ENCODE data around the gene PREX1.
"Not testable (repeated sequence)": the region's sequence is repeated elsewhere in the genome, so short reads cannot be mapped to it uniquely, and the experiment has no call there.

Gene PREX1

DNA sequence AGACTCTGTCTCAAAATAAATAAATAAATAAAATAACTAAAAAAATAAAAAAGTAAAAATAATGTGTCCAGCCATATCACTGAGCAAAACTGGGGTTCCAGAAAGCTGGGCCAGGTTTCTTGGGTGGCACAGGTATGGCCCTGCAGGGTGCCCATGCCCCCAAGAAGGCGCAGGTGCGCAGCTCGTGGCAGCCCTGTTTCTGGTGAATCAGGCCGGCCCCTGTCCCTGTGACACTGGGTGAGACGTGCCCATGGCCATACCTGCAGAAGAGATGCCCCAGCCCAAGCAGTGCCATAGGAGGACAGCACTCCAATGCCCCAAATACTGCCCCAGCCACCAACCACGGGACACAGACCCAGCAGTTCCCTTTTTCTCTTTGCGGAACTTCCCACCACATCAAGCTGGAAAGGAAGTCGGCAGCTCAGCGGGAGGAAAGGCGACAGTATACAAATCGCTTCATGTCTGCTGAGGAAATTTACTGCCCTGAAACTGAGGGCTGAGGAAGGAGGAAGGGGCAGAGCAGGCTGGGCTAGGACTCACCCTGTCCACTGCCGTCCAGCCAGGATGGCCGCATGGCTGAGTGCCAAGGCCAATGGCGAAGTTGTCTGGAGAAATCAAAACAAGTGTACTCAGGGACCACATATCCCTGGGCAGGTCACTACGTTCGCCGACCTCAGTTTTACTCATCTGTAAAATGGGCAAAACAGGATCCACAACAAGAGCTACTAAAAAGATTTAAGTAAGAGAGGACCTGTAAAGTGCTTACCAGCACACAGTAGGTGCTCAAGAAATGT is 55.4 kb downstream of the PREX1 start:
- no peak for DNase-seq

DNA sequence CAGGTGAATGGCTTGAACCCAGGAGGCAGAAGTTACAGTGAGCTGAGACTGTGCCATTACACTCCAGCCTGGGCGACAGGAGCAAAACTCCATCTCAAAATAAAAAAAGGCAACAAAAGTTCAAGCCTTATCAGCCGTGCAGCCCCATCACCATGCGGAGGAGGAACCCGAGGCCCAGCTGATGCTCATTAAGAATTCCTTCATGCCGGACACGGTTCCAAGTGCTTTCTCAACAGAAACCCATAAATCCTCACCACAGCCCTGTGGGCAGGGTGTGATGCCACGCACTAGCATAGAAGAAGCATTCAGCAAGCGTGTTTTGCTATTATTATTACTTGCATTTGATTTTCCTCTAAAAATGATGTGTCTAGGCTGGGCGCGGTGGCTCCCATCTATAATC is 56.3 kb downstream of the PREX1 start:
- DNase-seq = no peak

DNA sequence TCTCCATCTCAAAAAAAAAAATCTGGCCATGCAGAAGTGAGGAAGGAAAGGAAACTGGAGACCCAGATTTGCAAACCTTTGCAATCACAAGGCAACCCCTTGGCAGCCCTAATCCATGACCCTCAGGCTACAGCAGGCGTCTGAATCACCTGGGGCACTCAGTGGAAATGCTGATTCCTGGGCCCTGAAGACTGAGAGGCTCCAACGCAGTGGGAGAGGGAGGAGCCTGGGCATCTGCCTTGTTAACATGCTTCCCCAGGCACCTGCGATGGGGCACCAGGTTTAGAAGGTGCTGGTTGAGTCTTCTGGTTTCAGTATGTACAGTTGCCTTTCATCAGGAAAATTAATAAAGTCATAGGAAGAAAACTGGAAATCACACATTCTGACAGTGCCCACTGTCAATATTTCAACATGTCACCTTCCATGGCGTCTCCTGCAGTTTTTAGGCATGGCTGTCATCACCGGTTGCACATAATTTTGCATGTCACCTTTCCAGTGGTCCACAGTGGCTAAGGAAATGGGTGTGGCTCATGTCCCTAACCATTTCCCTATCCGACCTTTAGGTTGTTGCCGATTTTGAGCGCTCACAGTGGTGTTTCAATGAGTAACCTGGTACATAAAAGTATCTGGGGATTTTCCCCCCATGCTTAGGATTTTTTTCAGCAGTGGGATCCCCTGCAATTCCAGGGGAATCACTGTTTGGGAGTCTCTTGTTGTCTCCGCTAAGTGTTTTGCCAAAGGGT is 56.9 kb downstream of the PREX1 start:
- no peak for DNase-seq

DNA sequence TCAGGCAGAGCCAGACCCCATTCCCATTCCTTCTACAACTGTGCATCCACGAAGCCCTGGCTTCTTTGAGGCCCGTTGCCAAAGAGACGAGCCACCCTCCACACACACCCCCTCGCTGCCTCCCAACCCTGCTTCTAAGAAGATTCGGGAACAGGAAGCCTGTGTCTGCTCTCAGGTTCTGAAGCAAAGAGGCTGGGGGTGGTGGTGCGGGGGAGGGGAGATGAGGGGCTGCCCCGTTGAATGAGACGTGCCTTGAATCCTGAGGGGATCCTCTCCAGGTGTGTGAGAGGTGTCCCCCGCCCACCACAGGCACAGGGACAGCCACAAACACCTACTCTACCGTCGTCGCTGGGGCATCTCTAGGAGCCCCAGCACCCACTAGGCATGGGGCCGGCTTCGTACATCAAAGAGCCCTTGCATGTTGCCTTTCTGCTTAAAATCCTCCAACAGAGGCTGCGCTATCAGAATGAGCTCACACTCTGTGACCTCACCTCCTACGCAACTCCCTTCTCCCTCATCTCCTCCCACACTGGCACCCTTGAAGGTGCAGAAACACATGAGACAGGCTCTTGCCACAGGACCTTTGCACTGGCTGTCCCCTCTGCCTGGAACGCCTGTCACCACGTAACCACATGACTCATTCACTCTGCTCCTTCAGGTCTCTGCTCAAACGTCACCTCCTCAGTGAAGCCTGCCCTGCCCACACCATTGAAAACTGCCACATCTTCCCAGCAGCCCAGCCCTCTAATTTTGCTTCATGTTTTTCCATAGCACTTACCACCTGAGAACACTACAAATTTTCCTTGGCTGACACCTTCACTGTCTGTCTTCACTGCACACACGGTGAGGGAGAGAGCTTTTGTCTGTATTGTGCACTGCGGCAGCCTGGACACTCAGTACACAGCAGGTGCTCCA is 58.5 kb downstream of the PREX1 start:
- peak; percentile 29 to 96 (median 82) for DNase-seq

DNA sequence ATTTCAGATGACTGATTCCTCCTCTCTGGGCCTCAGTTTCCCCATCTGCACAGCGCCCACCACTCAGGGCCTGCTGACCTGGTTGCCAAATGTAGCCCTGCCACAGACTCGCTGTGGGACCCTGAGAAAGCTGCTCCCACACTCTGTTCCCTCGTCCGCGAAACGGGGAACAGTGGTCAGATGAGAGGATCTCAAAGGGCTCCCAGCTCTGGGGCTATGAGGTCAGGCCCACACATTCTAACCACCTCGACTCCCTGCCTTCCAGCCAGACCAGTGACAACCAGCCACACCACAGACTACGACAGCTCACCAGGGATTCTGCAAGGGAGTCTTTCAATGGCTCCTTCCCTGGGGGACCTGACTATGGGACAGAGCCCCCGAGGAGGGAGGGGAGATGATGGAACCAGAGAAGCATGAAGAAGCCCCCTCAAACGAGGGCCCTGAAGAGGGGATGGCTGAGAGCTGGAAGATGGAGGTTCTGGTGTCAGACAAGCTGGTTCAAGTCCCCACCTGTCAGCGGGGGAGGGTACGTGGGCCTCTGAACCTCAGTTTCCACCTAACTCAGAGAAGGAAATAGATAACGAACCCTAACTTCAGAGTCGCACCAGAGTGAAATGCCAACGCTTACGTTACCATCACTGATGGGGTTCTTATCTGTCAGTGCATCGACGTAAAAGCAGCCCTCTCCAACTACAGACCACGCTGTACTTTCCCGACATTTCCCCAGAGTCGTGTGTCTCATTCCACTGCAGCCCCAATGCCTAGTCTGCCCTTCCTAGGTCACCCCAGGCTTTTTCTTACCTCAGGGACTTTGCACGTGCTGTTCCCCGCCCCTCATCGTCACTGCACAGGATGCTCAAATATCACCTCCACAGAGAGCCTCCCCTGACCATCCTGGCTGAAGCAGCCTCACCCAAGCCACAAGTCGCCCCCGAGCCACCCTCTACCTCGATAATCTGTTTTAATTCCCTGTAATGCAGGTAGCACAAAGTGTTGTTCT is 60.5 kb downstream of the PREX1 start:
- DNase-seq = peak in 4 of 5 experiments; percentile 18 to 78 (median 40)

DNA sequence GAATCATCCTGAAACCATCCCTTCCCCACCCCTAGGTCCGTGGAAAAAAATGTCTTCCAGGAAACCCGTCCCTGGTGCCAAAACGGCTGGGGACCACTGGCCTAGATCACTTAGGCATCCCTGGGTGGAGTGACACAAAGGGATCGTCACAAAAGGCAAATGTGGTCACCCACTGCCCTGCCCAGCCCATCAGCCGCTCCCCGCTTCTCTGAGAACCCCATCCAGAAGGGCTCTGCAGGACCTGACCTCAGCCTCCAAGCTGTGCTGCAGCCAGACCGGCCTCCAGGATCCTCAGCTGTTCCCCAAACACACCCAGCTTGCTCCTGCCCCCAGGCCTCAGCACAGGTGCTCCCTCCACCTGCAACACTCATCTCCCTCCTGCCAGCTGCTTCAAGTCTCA is 61.6 kb downstream of the PREX1 start:
- no peak for DNase-seq

DNA sequence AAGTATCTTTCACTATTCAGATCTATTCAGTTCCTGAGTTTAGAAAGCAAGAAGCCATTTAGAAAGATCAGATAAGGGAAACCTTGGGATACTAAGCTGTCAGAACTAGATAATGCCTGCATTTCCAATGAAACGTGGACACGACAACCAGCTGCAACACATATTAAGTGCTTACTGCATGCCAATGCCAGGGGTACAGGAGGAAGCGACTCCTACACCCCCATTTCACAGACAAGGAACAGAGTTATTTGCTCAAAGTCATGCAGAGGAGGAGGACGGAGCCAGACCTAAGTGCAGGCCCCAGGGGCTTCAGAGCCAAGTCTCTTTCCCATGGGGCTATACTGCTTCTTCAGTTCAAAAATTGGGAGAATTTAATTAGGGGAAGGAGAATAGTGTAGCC is 62.4 kb downstream of the PREX1 start:
- DNase-seq = no peak

DNA sequence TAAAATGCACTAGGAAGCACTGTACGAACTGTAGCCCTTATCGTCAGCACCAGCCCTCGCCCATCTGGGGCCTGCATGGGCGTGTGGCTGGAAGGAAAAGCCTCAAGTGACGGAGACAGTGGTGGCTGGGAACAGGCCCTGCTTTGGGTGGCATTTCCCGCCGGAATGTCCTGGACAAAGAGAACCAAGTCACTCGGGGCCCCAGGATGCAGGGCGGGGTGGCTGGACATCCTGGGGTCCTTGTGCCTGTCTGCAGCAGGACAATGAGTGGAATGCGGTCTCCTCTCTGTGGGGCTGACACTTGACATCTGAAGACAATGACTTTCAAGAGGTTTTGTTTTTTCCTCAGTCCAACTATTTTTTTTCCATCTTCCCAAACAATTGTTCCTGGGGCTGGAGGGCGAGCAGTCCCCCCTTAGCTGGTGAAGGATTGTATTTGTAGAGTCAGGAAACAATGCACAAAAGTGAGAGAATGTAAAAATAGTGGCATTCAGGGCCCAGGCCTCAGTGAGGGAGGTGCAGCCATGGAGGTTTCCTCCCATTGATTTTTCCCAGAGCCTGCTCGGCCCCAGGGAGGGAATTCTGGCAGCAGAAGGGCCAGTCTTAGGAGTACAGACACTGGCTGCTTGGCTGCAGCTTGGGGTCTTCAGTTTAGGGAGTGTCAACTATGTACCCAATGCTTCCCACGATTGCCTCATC is 64.4 kb downstream of the PREX1 start:
- no peak for DNase-seq

DNA sequence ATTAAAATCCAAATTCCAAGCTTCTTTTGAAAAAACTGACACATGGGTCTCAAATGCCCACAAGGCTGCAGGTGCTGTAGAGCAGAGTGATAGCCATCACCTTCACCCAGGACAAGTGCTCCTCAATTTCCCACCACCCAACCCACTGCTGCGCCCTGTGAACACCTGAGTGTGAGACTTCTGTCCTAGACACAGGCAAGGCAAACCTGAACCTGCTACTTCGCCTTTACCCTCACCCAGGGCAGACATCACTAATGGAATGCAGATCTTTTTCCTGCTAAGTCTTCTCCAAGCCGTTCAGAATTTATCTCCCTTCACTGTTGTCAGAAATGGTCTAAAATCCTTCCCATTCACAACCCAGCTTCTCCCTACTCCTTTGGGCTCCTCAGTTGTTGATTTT is 65.9 kb downstream of the PREX1 start:
- peak in 2 of 5 experiments; percentile 41 to 44 for DNase-seq

DNA sequence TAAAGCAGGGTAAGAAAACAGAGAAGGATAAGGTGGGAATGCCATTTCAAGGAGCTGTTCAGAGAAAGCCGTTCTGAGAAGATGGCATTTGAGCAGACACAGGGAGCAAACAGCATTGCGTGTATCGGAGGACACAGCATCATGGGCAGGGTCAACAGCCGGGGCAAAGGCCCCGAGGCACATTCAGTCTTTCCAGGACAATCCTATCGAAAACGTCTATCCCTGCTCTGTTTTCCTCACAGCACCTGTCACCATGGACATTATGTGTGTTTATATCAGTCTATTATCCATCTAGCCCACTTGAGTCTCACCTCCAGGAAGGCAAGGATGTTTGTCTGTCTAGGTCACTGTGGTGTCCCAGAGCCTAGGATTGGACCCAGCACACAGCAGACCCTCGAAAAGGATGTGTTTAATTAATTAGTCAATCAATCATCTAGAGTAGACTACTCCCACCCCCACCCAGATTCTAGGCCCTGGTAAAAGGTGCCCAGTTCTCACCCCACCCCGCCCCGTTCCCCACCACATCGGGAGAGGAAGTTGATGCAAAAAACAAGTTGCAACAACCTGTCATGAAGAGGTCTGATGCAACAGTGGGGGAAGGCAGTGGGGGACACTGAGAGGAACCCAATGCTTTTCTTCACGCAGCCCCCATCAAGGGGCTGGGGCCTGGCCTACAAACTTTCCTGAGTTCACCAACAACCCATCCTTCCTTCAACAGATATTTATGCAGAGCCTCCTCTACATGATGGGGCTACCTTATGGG is 66.6 kb downstream of the PREX1 start:
- DNase-seq = peak in 3 of 5 experiments; percentile 34 to 90 (median 72)

DNA sequence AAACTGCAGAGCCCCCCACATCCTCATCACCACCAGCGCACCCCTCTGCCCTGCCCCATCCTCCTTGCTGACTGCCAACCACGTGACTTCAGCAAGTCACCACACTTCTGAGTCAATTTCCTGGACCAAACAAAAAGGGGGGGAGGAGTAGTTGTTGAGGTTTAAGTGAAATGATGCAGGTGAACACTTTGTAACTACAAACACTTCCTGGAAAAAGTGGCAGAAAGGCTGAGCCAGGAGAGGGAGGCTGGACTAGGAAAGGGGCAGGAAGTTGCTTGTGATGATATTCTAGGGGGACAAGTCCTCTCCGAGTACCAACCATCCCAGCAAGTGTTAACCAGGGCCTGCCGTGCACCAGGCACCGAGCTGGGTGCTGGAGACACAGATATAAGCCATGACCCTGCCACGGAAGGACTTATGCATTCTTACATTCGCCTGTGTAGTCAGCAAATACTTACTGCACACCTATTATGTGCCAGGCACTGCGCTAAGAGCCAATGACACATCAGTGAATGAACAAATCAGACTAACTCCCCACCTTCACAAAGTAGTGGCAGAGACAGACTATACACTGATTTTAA is 67.3 kb downstream of the PREX1 start:
- peak; percentile 27 to 97 (median 60) for DNase-seq

DNA sequence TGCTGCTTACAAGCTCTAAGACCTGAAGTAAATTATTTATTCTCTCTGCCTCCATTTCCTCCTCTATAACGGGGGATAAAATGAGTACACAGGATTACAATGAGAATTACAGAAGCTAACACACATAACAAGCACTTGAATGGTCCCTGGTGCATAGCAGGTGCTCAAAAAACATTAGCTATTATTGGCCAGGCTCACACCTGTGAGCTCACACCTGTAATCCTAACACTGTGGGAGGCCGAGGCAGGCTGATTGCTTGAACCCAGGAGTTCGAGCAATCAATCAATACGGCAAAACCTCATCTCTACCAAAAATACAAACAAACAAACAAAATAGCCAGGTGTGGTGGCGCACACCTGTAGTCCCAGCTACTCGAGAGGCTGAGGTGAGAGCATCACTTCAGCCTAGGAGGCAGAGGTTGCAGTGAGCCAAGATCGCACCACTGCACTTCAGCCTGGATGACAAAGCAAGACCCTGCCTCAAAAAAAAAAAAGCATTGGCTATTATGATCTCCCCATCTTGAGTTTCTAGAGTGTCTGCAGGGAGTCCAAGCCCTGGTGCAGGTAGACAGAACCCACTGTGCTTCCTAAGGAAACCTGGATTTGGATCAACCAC is 68.1 kb downstream of the PREX1 start:
- DNase-seq = no peak

DNA sequence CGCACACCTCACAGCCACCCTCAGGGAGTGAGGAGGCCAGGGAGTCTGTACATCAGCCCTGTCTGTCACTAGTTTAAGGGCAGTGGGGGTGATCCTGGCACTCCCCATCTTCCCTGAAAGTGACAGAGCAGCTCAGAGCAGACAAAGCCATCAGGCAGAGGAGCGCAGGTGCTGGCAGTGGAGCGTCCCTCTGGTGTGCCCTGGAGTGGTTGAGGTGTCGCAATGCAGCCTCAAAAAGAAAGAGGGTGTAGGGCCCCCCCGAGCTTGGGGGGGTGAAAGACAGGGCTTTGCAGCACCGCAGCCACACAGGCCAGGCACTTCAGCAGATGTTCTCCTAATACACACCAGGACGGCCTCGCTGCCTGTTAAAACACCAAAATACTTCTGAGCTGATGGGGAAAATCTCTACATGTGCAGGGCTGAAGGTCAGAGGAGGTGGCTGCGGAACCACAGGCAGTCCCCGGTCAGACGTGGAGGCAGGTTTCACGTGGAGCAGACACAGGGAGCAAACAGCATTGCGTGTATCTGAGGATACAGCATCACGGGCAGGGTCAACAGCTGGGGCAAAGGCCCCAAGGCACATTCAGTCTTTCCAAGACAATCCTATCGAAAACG is 69.5 kb downstream of the PREX1 start:
- DNase-seq = peak in 1 of 5 experiments; percentile 85

DNA sequence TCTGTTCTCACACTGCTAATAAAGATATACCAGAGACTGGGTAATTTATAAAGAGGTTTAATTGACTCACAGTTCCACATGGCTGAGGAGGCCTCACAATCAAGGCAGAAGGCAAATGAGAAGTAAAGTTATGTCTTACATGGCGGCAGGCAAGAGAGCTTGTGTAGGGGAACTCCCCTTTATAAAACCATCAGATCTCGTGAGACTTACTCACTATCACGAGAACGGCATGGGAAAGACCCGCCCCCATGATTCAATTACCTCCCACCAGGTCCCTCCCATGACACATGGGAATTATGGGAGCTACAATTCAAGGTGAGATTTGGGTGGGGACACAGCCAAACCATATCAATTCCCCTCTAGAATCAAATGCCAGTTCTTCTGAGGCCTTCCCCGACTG is 71.0 kb downstream of the PREX1 start:
- not testable (repeated sequence) for DNase-seq

DNA sequence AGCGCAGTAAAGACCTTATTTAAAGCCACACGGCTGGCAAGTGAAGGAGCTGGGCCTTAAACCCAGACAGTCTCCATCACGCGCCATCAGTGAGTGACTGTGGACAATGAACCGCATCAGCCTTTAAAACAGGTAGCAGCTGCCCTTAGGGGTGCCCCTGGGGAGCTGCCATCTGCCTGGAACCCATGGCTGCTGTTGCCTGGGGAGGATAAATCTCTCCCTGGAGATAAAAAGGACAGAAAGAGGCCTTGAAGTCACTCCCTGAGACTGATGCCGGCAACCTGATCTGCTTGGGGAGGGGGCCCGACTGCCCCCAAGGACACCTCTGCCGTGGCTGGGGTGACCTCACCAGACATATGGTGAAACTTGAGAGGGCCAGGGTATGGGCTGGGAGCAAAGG is 73.5 kb downstream of the PREX1 start:
- no peak for DNase-seq

DNA sequence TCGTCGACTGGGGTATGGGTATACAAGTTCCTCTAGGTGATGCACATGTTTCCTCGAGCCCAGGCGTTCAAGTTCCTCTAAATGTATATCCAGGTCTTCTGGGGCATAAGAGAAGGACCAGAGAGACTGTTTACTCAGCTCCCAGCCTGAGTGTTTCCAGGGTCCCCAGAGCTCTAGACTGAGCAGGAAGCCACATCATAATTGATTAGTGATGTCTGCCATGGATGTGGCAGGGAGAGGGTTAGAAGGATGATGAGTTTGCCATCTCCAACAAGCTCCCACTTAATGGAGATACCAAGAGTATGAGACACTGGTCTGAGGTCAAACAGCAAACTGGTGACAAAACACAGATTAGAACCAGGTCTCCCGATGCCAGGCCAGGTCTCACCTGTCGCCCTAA is 74.8 kb downstream of the PREX1 start:
- no peak for DNase-seq

DNA sequence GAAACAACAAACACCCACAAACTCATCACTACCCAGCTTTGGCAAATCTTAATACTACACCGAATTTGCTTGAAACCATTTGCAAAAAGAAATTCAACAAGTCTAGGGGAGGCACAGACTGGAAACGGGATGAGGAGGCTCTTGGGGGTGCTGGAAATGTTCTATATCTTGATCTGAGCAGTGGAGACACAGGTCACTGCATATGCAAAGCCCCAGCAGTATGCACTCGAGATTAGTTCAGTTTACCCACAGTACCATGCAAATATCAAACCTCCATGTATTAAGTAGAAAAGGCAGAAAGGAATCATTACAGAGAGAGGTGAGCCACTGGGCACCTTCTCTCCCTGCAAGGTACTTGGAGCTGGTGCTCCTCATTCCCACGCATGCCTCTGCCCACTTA is 75.9 kb downstream of the PREX1 start:
- no peak for DNase-seq

DNA sequence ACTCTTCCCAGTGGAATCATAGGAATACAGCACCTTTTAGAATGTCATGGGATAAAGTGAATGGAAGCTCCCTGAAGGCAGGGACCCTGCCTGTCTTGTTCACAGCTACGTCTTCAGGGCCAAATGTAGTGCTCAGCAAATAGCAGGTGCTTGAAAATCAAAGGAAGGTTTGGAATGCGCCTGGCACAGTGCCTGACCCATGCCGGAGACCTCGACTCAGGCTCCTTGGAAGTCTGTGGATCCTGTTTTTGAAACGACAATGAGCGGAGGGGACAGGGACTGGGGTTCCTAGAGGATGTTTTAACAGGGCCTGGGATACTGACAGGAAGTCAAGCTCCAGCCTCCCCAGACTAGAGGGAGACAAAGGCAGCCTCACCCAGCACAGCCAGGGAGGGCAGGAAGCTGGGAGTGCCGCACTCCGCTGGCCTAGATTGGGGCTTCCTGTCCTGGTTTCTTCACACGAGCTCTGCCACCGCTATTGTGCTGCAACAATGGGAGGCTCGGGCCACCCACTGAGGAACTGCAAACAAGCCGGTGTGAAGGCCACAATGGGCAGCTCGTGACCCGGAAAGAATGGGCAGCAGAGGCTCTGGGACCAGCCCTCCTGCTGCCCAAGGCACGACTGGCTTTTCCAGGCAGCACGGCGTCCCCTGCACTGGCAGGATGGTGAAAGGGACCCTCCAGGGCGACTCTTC is 76.7 kb downstream of the PREX1 start:
- DNase-seq = peak in 3 of 5 experiments; percentile 25 to 80 (median 69)
